ENCODE results near the gene ZBED1. TPM values are rescaled to one million over a fixed set of nuclear protein-coding genes. Genes with fewer than 3 reads are reported as not detected.

ZBED1 gene
- total RNA-seq, 1 experiment from 2014 or later: 17.3 TPM

GRCh38 chrX:2540426-2540947 is 39.7 kb upstream of the ZBED1 start:
- BruUV-seq (replicated peaks): no TSS peak
- intact Hi-C loops (cut with micrococcal nuclease; ENCODE audit: unreplicated experiment): no loop called here
- DNase-seq: no peak
- H3K9me3 Mint-ChIP-seq (ENCODE audit: low read depth, unreplicated experiment): no peaks in the 10 kb centered on the region
- CTCF ChIA-PET: no interaction called here
- no peak overlapping the region for H3K27ac Mint-ChIP-seq (ENCODE audit: unreplicated experiment)
- TF ChIP-seq, protein P1, sequence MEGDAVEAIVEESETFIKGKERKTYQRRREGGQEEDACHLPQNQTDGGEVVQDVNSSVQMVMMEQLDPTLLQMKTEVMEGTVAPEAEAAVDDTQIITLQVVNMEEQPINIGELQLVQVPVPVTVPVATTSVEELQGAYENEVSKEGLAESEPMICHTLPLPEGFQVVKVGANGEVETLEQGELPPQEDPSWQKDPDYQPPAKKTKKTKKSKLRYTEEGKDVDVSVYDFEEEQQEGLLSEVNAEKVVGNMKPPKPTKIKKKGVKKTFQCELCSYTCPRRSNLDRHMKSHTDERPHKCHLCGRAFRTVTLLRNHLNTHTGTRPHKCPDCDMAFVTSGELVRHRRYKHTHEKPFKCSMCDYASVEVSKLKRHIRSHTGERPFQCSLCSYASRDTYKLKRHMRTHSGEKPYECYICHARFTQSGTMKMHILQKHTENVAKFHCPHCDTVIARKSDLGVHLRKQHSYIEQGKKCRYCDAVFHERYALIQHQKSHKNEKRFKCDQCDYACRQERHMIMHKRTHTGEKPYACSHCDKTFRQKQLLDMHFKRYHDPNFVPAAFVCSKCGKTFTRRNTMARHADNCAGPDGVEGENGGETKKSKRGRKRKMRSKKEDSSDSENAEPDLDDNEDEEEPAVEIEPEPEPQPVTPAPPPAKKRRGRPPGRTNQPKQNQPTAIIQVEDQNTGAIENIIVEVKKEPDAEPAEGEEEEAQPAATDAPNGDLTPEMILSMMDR (IDR thresholded peaks at IDR 0.05; ENCODE audit: unreplicated experiment): no peak
- no peak overlapping the region for H3K4me3 Mint-ChIP-seq (ENCODE audit: low read depth, unreplicated experiment)
- peaks cover 12% of the 10 kb centered on the region for H3K27me3 Mint-ChIP-seq (ENCODE audit: unreplicated experiment)
- H3K4me1 Mint-ChIP-seq (ENCODE audit: low read depth, unreplicated experiment): no peaks in the 10 kb centered on the region
- no peaks in the 10 kb centered on the region for H3K36me3 Mint-ChIP-seq (ENCODE audit: insufficient read depth, unreplicated experiment)

GRCh38 chrX:2539586-2539985 is 38.8 kb upstream of the ZBED1 start:
- CTCF ChIA-PET: no interaction called here
- TF ChIP-seq, protein P1 (IDR thresholded peaks at IDR 0.05; ENCODE audit: unreplicated experiment): no peak
- H3K27me3 Mint-ChIP-seq (ENCODE audit: unreplicated experiment): peaks cover 12% of the 10 kb centered on the region
- no peak overlapping the region for H3K4me3 Mint-ChIP-seq (ENCODE audit: low read depth, unreplicated experiment)
- DNase-seq: no peak
- no peaks in the 10 kb centered on the region for H3K4me1 Mint-ChIP-seq (ENCODE audit: low read depth, unreplicated experiment)
- no peak overlapping the region for H3K27ac Mint-ChIP-seq (ENCODE audit: unreplicated experiment)
- no TSS peak for BruUV-seq (replicated peaks)
- intact Hi-C loops (cut with micrococcal nuclease; ENCODE audit: unreplicated experiment): no loop called here
- no peaks in the 10 kb centered on the region for H3K9me3 Mint-ChIP-seq (ENCODE audit: low read depth, unreplicated experiment)
- no peaks in the 10 kb centered on the region for H3K36me3 Mint-ChIP-seq (ENCODE audit: insufficient read depth, unreplicated experiment)

DNA sequence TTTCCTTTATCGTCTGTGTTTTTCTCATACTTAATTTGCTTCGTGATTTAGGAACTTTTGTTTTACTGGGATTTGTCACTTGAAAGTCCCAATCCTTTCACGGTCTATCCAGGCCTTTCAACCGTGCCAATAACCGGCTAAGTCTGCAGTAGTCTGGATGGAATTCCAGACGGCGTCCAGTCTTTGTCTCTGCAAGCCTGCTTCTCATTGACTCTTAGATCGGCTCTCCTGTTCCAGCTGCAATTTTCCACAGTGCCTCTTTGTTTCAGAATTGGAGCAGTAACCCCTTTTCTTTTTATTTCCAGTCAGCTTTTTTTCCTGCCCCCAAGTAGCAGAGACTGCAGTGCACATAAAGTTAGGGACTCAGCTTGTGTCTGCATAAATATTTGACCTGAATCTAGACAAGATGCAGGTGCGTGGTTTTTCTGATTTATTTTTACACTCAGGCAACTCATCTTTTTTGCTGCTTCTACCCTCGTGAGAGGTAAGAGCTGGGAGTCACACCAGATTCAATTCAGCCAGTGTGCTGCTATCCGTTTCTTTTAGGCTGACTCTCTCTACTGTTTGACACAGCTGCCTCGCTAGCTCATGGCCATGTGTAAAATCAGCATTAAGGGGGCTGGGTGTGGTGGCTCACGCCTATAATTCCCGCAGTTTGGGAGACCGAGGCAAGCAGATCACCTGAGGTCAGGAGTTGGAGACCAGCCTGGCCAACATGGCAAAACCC is 37.4 kb upstream of the ZBED1 start:
- Mint-ChIP-seq H3K27ac (ENCODE audit: unreplicated experiment) (no peak overlapping the region), H3K9me3 (ENCODE audit: low read depth, unreplicated experiment) (no peaks in the 10 kb centered on the region), H3K4me3 (ENCODE audit: low read depth, unreplicated experiment) (no peak overlapping the region), H3K36me3 (ENCODE audit: insufficient read depth, unreplicated experiment) (no peaks in the 10 kb centered on the region), H3K4me1 (ENCODE audit: low read depth, unreplicated experiment) (no peaks in the 10 kb centered on the region), H3K27me3 (ENCODE audit: unreplicated experiment) (peaks cover 12% of the 10 kb centered on the region)
- no TSS peak for BruUV-seq (replicated peaks)
- CTCF ChIA-PET: no interaction called here
- TF ChIP-seq, protein P1 (IDR thresholded peaks at IDR 0.05; ENCODE audit: unreplicated experiment): no peak
- intact Hi-C loops (cut with micrococcal nuclease; ENCODE audit: unreplicated experiment): no loop called here
- DNase-seq: no peak

GRCh38 chrX:2536974-2537373 is 36.2 kb upstream of the ZBED1 start:
- BruUV-seq (replicated peaks): no TSS peak
- Mint-ChIP-seq H3K27ac (ENCODE audit: unreplicated experiment) (no peak overlapping the region), H3K27me3 (ENCODE audit: unreplicated experiment) (peaks cover 12% of the 10 kb centered on the region), H3K4me1 (ENCODE audit: low read depth, unreplicated experiment) (no peaks in the 10 kb centered on the region), H3K4me3 (ENCODE audit: low read depth, unreplicated experiment) (no peak overlapping the region), H3K9me3 (ENCODE audit: low read depth, unreplicated experiment) (no peaks in the 10 kb centered on the region), H3K36me3 (ENCODE audit: insufficient read depth, unreplicated experiment) (no peaks in the 10 kb centered on the region)
- DNase-seq: no peak
- TF ChIP-seq, protein P1 (IDR thresholded peaks at IDR 0.05; ENCODE audit: unreplicated experiment): no peak
- CTCF ChIA-PET: no interaction called here
- intact Hi-C loops (cut with micrococcal nuclease; ENCODE audit: unreplicated experiment): no loop called here

Data from Calu3 (cell line).